Stimulated activated CD8-positive, alpha-beta memory T cell treated with anti-CD3 and anti-CD28 coated beads, Interleukin-4, amount 100 ng/mL, for 4 hours (primary cell): ENCODE measurements around the gene DGKE.

Experiments
- DNase-seq, 2 donors: peaks; one replicate each; pipeline ENCODE4 v3.0.0-alpha.2; 2020; ENCODE audit warnings: low read depth in 2 of 2, low spot score in 1 of 2

Gene DGKE

GRCh38 chr17:56833809-56834379 lies at the start of gene DGKE, which contains the start of gene C17orf67:
Gene DGKE (plus strand): TSS chr17:56834151. CDS start chr17:56834796, 645 bp downstream.
Gene C17orf67 (minus strand): TSS chr17:56833920. CDS start chr17:56815810, 18,110 bp downstream.
- DNase-seq, result peak; percentile 98

GRCh38 chr17:56785405-56785804 lies 48.5 kb upstream of the DGKE start:
- no peak for DNase-seq

- no peak for DNase-seq
These were observed 47.8 kb upstream of the DGKE start for GRCh38 chr17:56785997-56786680.

GRCh38 chr17:56786989-56787482 lies 46.9 kb upstream of the DGKE start:
- peak in 1 of 2 donors; percentile 29 for DNase-seq

- no peak for DNase-seq
These were observed 41.7 kb upstream of the DGKE start for GRCh38 chr17:56792267-56792666.

GRCh38 chr17:56793531-56793930 lies 40.4 kb upstream of the DGKE start:
- DNase-seq, result no peak

GRCh38 chr17:56793957-56794356 lies 40.0 kb upstream of the DGKE start:
- no peak for DNase-seq

GRCh38 chr17:56795221-56795865 lies 38.6 kb upstream of the DGKE start:
- no peak for DNase-seq

- no peak for DNase-seq
These were observed 37.4 kb upstream of the DGKE start for GRCh38 chr17:56796536-56796935.

GRCh38 chr17:56798916-56799315 lies 35.0 kb upstream of the DGKE start:
- DNase-seq, result no peak

- no peak for DNase-seq
These were observed 32.3 kb upstream of the DGKE start for GRCh38 chr17:56801459-56802178.

GRCh38 chr17:56803071-56803470 lies 30.9 kb upstream of the DGKE start:
- no peak for DNase-seq

GRCh38 chr17:56804454-56804853 lies 29.5 kb upstream of the DGKE start:
- no peak for DNase-seq

GRCh38 chr17:56806949-56807348 lies 27.0 kb upstream of the DGKE start:
- no peak for DNase-seq

GRCh38 chr17:56807723-56808122 lies 26.2 kb upstream of the DGKE start:
- DNase-seq, result no peak

GRCh38 chr17:56808503-56808902 lies 25.4 kb upstream of the DGKE start:
- DNase-seq, result no peak

- no peak for DNase-seq
These were observed 24.7 kb upstream of the DGKE start for GRCh38 chr17:56809106-56809819.

GRCh38 chr17:56809820-56810179 lies 24.2 kb upstream of the DGKE start:
- DNase-seq, result no peak

GRCh38 chr17:56810343-56810742 lies 23.6 kb upstream of the DGKE start:
- DNase-seq, result no peak

GRCh38 chr17:56810891-56811775 lies 22.8 kb upstream of the DGKE start:
- DNase-seq, result no peak
